Measurements from ENCODE around the gene CRIP2.

DNA sequence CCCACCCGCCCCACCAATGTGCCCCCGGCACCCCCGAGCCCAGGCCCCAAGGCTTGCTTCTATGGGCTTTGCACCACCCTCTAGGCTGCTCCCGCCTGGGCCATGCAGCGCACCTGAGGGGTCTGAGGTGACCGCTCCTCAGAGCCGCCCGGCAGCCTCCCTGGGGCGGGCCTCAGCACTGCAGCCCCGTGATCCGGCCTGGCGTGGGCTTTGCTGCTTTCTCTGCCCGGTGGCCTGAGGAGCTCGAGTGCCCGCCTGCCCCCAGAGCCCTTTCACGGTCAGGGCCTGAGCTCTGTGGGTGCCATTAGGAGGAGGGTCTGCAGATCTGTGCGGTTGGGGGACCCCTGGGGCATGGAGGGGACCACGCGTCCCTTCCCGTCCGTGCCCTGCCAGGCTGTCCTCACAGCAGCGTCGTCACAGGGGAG, 48.8 kb upstream of the CRIP2 start:
- TF ChIP-seq POLR2A (IDR thresholded peaks at IDR 0.05) = no peak
- TF ChIP-seq CTCF (IDR thresholded peaks at IDR 0.05) = no peak

Measured in body of pancreas (tissue), 4 donors.